IMR-90 (cell line): ENCODE measurements around the gene CTNNA2.

ENCODE experiments used
- BHLHE40 ChIP-seq: fragments of 150-350 bp; IDR thresholded peaks from 2 replicates; pipeline ENCODE4 v1.6.1; 2016; ENCODE audit warnings: mild to moderate bottlenecking, low read depth, low read length
- CEBPB ChIP-seq: IDR thresholded peaks from 2 replicates; pipeline ENCODE4 v1.6.1; 2012; ENCODE audit warnings: low read depth, low read length, improper control_type of control experiment
- CHD1 ChIP-seq: IDR thresholded peaks from 2 replicates; pipeline ENCODE4 v1.6.1; 2012; ENCODE audit warnings: low read depth, low read length, improper control_type of control experiment
- MAFK ChIP-seq: IDR thresholded peaks from 2 replicates; pipeline ENCODE4 v1.6.1; 2012; ENCODE audit warnings: low read depth, low read length, improper control_type of control experiment
- MAZ ChIP-seq: IDR thresholded peaks from 2 replicates; pipeline ENCODE4 v1.6.1; 2012; ENCODE audit warnings: low read depth, mild to moderate bottlenecking, low read length, improper control_type of control experiment, moderate library complexity, borderline replicate concordance
- MXI1 ChIP-seq: IDR thresholded peaks from 2 replicates; pipeline ENCODE4 v1.6.1; 2012; ENCODE audit warnings: low read depth, mild to moderate bottlenecking, low read length, moderate library complexity, borderline replicate concordance
- NFE2L2 ChIP-seq: fragments of 150-350 bp; IDR thresholded peaks from 2 replicates; pipeline ENCODE4 v1.6.1; 2016; ENCODE audit warnings: low read depth, mild to moderate bottlenecking, low read length
- POLR2A ChIP-seq: IDR thresholded peaks from 2 replicates; pipeline ENCODE4 v1.6.1; 2012; ENCODE audit warnings: mild to moderate bottlenecking, low read depth, low read length
- RAD21 ChIP-seq: IDR thresholded peaks from 2 replicates; pipeline ENCODE4 v1.6.1; 2012; ENCODE audit warnings: low read length, improper control_type of control experiment
- RCOR1 ChIP-seq: IDR thresholded peaks from 2 replicates; pipeline ENCODE4 v1.6.1; 2012; ENCODE audit warnings: mild to moderate bottlenecking, low read length, improper control_type of control experiment; ENCODE audit not compliant: insufficient replicate concordance
- RFX5 ChIP-seq: IDR thresholded peaks from 2 replicates; pipeline ENCODE4 v1.8.0; 2012; ENCODE audit warnings: low read depth, mild to moderate bottlenecking, low read length, moderate library complexity
- TF ChIP-seq, protein P1 (sequence below): conservative IDR thresholded peaks from 2 replicates; pipeline ENCODE4 v1.5.1; 2012; ENCODE audit warnings: mild to moderate bottlenecking, low read depth, low read length, improper control_type of control experiment
- TF ChIP-seq, protein P2 (sequence below): fragments of 150-350 bp; IDR thresholded peaks from 2 replicates; pipeline ENCODE4 v1.6.1; 2017; ENCODE audit warnings: mild to moderate bottlenecking, antibody characterized with exemption, low read length, low read depth
- TF ChIP-seq, protein P3 (sequence below): fragments of 150-350 bp; IDR thresholded peaks from 2 replicates; pipeline ENCODE4 v1.6.1; 2016; ENCODE audit warnings: low read depth, mild to moderate bottlenecking, low read length, moderate library complexity, borderline replicate concordance

DNA sequence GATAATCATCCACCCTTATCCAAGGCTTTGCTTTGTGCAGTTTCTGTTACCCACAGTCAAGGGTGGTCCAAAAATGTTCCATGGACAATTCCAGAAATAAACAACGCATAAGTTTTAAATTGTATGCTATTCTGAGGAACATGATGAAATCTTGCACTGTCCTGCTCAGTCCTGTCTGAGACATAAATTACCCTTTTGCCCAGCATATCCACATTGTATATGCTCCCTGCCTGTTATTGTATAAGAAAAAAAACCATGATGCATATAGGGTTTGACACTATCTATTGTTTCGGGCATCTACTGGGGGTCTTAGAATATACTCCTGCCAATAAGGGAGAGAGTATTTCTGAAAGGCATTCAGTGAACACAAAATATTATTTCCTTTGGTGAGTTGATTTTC lies 767.7 kb downstream of the CTNNA2 start:
- TF ChIP-seq, protein P1, sequence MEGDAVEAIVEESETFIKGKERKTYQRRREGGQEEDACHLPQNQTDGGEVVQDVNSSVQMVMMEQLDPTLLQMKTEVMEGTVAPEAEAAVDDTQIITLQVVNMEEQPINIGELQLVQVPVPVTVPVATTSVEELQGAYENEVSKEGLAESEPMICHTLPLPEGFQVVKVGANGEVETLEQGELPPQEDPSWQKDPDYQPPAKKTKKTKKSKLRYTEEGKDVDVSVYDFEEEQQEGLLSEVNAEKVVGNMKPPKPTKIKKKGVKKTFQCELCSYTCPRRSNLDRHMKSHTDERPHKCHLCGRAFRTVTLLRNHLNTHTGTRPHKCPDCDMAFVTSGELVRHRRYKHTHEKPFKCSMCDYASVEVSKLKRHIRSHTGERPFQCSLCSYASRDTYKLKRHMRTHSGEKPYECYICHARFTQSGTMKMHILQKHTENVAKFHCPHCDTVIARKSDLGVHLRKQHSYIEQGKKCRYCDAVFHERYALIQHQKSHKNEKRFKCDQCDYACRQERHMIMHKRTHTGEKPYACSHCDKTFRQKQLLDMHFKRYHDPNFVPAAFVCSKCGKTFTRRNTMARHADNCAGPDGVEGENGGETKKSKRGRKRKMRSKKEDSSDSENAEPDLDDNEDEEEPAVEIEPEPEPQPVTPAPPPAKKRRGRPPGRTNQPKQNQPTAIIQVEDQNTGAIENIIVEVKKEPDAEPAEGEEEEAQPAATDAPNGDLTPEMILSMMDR = no peak
- no peak for TF ChIP-seq MAFK
- no peak for TF ChIP-seq POLR2A
- no peak for TF ChIP-seq MXI1
- no peak for TF ChIP-seq RCOR1
- TF ChIP-seq, protein P2, sequence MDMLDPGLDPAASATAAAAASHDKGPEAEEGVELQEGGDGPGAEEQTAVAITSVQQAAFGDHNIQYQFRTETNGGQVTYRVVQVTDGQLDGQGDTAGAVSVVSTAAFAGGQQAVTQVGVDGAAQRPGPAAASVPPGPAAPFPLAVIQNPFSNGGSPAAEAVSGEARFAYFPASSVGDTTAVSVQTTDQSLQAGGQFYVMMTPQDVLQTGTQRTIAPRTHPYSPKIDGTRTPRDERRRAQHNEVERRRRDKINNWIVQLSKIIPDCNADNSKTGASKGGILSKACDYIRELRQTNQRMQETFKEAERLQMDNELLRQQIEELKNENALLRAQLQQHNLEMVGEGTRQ = no peak
- no peak for TF ChIP-seq RAD21
- TF ChIP-seq, protein P3, sequence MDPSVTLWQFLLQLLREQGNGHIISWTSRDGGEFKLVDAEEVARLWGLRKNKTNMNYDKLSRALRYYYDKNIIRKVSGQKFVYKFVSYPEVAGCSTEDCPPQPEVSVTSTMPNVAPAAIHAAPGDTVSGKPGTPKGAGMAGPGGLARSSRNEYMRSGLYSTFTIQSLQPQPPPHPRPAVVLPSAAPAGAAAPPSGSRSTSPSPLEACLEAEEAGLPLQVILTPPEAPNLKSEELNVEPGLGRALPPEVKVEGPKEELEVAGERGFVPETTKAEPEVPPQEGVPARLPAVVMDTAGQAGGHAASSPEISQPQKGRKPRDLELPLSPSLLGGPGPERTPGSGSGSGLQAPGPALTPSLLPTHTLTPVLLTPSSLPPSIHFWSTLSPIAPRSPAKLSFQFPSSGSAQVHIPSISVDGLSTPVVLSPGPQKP = no peak
- no peak for TF ChIP-seq MAZ
- TF ChIP-seq CHD1 = no peak
- no peak for TF ChIP-seq RFX5
- no peak for TF ChIP-seq NFE2L2
- no peak for TF ChIP-seq CEBPB
- no peak for TF ChIP-seq BHLHE40
